Measurements from ENCODE around the gene COL4A2. TPM values are rescaled to one million over a fixed set of nuclear protein-coding genes. Genes with fewer than 3 reads are reported as not detected.

Gene COL4A2
- polyA plus RNA-seq, 2 of the 4 experiments (the other 2 are of a cell fraction): 46.9 to 119 TPM

DNA sequence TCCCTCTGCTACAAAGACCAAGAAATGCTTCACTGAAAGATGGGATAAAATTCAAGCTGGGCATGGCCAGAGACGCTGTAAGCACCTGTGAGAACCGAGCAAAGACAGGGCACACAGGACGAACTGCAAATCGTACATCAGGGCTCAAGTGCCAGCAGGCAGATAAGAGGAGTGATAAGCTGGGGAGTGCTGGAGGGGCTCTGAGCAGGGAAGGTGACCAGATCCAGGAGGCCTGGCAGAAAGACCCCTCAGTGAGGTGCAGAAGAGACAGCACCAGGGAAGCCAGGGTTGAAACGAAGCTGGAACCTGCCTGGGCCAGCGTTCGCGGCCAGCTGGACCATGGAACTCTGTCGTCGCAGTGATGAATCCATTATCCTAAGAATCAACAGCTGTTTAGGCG lies 244.2 kb downstream of the COL4A2 start (continued):
- TF ChIP-seq EP300 (IDR thresholded peaks at IDR 0.05): no peak
- TF ChIP-seq, protein P1, sequence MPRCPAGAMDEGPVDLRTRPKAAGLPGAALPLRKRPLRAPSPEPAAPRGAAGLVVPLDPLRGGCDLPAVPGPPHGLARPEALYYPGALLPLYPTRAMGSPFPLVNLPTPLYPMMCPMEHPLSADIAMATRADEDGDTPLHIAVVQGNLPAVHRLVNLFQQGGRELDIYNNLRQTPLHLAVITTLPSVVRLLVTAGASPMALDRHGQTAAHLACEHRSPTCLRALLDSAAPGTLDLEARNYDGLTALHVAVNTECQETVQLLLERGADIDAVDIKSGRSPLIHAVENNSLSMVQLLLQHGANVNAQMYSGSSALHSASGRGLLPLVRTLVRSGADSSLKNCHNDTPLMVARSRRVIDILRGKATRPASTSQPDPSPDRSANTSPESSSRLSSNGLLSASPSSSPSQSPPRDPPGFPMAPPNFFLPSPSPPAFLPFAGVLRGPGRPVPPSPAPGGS (IDR thresholded peaks at IDR 0.05): no peak

DNA sequence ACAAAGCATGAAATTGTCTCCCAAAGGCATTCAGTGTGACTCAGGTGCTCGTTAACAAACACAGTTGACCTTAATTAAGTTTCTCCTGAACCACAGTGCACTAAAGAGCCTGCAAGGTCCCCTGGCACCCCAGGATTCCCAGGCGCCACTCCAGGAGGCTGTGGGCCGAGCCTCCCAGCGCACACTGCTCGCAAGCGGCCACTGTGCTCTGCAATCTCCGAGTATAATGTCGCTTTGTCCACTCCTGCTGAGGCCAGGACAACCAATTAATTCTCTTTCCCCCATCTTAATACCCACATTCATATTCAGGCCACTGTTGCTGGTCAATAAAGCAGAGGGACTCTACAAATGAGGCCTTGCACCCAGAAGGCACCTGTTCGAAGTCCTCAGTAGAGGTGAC lies 245.7 kb downstream of the COL4A2 start:
- no peak for DNase-seq (ENCODE audit: low read depth in 1 of 2, low spot score in 1 of 2)
- TF ChIP-seq ATOH8 (CRISPR knock-in tag; IDR thresholded peaks at IDR 0.05; ENCODE audit: low read depth) (no peak), CBX8 (IDR thresholded peaks at IDR 0.05) (no peak)
- H3K4me3 ChIP-seq: no peak overlapping the region
- WGBS (ENCODE audit: missing lambda C conversion rate): 97% methylated on average over 9 of the region's 9 CpGs
- POLR2A ChIA-PET: no interaction called here
- H3K9me3 ChIP-seq: no peaks in the 10 kb centered on the region
- no peak for ATAC-seq
- H3K4me1 ChIP-seq: peaks cover 9% of the 10 kb centered on the region; the same call in 1 of the 3 replicates
- no peak overlapping the region for H3K27ac ChIP-seq
- H3K4me2 ChIP-seq: no peak overlapping the region
- no peak for FAIRE-seq
- CTCF ChIA-PET: interaction anchor here (1.1 kb wide), 1 partner anchor 97 kb away, joined by 3 read pairs; no protein-coding TSS in a partner anchor

DNA sequence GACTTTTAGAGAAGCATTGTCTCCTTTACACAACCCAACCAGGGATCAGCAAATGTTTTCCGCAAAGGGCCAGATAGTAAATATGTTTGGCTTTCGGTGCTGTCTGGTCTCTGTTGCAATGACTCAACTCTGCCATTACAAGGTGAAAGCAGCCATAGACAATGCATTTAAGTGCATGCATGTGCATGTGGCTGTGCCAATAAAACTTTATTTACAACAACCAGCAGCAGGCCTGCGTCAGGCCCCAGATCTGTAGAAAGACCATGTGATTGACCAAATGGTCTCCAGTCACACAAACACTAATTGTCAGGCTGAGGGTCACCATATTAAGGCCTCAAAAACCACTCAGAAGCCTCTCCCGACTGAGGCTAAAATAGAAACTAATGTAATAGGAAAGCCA lies 246.3 kb downstream of the COL4A2 start:
- TF ChIP-seq, protein P2, sequence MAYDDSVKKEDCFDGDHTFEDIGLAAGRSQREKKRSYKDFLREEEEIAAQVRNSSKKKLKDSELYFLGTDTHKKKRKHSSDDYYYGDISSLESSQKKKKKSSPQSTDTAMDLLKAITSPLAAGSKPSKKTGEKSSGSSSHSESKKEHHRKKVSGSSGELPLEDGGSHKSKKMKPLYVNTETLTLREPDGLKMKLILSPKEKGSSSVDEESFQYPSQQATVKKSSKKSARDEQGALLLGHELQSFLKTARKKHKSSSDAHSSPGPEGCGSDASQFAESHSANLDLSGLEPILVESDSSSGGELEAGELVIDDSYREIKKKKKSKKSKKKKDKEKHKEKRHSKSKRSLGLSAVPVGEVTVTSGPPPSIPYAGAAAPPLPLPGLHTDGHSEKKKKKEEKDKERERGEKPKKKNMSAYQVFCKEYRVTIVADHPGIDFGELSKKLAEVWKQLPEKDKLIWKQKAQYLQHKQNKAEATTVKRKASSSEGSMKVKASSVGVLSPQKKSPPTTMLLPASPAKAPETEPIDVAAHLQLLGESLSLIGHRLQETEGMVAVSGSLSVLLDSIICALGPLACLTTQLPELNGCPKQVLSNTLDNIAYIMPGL (CRISPR knock-in tag; IDR thresholded peaks at IDR 0.05; ENCODE audit: borderline replicate concordance): no peak
- TF ChIP-seq NPAS2 (CRISPR knock-in tag; IDR thresholded peaks at IDR 0.05; ENCODE audit: borderline replicate concordance) (no peak), JUNB (IDR thresholded peaks at IDR 0.05) (no peak), POLR2A (IDR thresholded peaks at IDR 0.05; ENCODE audit: low read length) (no peak), EHF (CRISPR knock-in tag; IDR thresholded peaks at IDR 0.05) (no peak), ATOH8 (CRISPR knock-in tag; IDR thresholded peaks at IDR 0.05; ENCODE audit: low read depth) (no peak), ZSCAN20 (CRISPR knock-in tag; IDR thresholded peaks at IDR 0.05) (no peak), CHD2 (IDR thresholded peaks at IDR 0.05; ENCODE audit: low read length, partially characterized antibody) (no peak), RAD21 (conservative IDR thresholded peaks at IDR 0.05 in 1 of 2, IDR thresholded peaks at IDR 0.05 in 1 of 2) (no peak), ZC3H11A (IDR thresholded peaks at IDR 0.05) (no peak), RFX5 (IDR thresholded peaks at IDR 0.05) (no peak), MYC (IDR thresholded peaks at IDR 0.05; ENCODE audit: borderline replicate concordance, low read length) (no peak), ZNF302 (CRISPR knock-in tag; IDR thresholded peaks at IDR 0.05) (no peak), MAZ (IDR thresholded peaks at IDR 0.05; ENCODE audit: borderline replicate concordance, low read depth, low read length) (no peak), FOXS1 (CRISPR knock-in tag; IDR thresholded peaks at IDR 0.05) (no peak), BHLHE40 (IDR thresholded peaks at IDR 0.05; ENCODE audit: low read depth, low read length) (no peak), CEBPB (IDR thresholded peaks at IDR 0.05) (no peak), JUN (IDR thresholded peaks at IDR 0.05) (no peak)
- TF ChIP-seq, protein P1 (IDR thresholded peaks at IDR 0.05): no peak
- Histone ChIP-seq H3K4me3 (no peak overlapping the region), H3K4me2 (no peak overlapping the region), H3K9me3 (no peaks in the 10 kb centered on the region), H3K4me1 (peaks cover 9% of the 10 kb centered on the region; the same call in 1 of the 3 replicates), H3K27ac (no peak overlapping the region)
- 68% methylated on average over 4 of the region's 4 CpGs for WGBS (ENCODE audit: missing lambda C conversion rate)
- DNase-seq (ENCODE audit: low read depth in 1 of 2, low spot score in 1 of 2) (no peak), ATAC-seq (no peak), FAIRE-seq (no peak)
- POLR2A ChIA-PET: no interaction called here
- CTCF ChIA-PET: interaction anchor here (1.1 kb wide), 1 partner anchor 98 kb away, joined by 3 read pairs; no protein-coding TSS in a partner anchor
